Neural cell (in vitro differentiated cells): ENCODE results near the gene DOK7. TPM values are rescaled to one million over a fixed set of nuclear protein-coding genes. Genes with fewer than 3 reads are reported as not detected.

Source experiments
- H2AFZ ChIP-seq: fragments of 200-600, 300-800 bp; sonication (generic), shearing (Covaris generic); 2 replicates; pipeline ENCODE4 v1.6.0; 2014; ENCODE audit warnings: low read depth, mild to moderate bottlenecking, antibody characterized with exemption, low read length, moderate library complexity
- H3F3A ChIP-seq: fragments of 200-600 bp; shearing (Covaris generic); 2 replicates; pipeline ENCODE4 v1.6.1; 2016; ENCODE audit warnings: mild to moderate bottlenecking, moderate library complexity, mixed read lengths, antibody characterized with exemption, low read length; ENCODE audit not compliant: insufficient read depth, poor library complexity, severe bottlenecking
- H3K27ac ChIP-seq: fragments of 200-600, 300-800 bp; sonication (generic), shearing (Covaris generic); 2 replicates; pipeline ENCODE4 v1.5.1; 2014; ENCODE audit warnings: mild to moderate bottlenecking, low read length, moderate library complexity
- H3K27me3 ChIP-seq: fragments of 300-800, 200-600 bp; sonication (generic), shearing (Covaris generic); 2 replicates; pipeline ENCODE4 v1.6.0; 2014; ENCODE audit warnings: mild to moderate bottlenecking, low read depth, low read length, moderate library complexity; ENCODE audit not compliant: insufficient read depth
- H3K36me3 ChIP-seq: fragments of 300-800, 200-600 bp; sonication (generic), shearing (Covaris generic); 2 replicates; pipeline ENCODE4 v1.5.1; 2014; ENCODE audit warnings: mild to moderate bottlenecking, antibody characterized with exemption, low read length, moderate library complexity; ENCODE audit not compliant: insufficient read depth
- H3K4me2 ChIP-seq: fragments of 300-800, 200-600 bp; sonication (generic), shearing (Covaris generic); 2 replicates; pipeline ENCODE4 v1.6.0; 2014; ENCODE audit warnings: mild to moderate bottlenecking, low read length
- H3K4me3 ChIP-seq: fragments of 300-800, 200-600 bp; sonication (generic), shearing (Covaris generic); 2 replicates; pipeline ENCODE4 v1.5.1; 2014; ENCODE audit warnings: mild to moderate bottlenecking, low read length, moderate library complexity
- H3K79me2 ChIP-seq: fragments of 200-600 bp; shearing (Covaris generic); replicated peaks from 2 replicates; pipeline ENCODE4 v1.6.0; 2014; ENCODE audit warnings: mild to moderate bottlenecking, low read length, moderate library complexity; ENCODE audit not compliant: insufficient read depth
- H3K9ac ChIP-seq: fragments of 300-800, 200-600 bp; sonication (generic), shearing (Covaris generic); 2 replicates; pipeline ENCODE4 v1.6.1; 2016; ENCODE audit warnings: mild to moderate bottlenecking, low read length, mixed read lengths
- H3K9me2 ChIP-seq: fragments of 200-600 bp; shearing (Covaris generic); 2 replicates; pipeline ENCODE4 v1.6.1; 2016; ENCODE audit warnings: mild to moderate bottlenecking, low read length, mixed read lengths; ENCODE audit not compliant: insufficient read depth
- H3K9me3 ChIP-seq: fragments of 200-600, 300-800 bp; sonication (generic), shearing (Covaris generic); 2 replicates; pipeline ENCODE4 v1.6.1; 2016; ENCODE audit warnings: mild to moderate bottlenecking, mixed run types, low read length, moderate library complexity, mixed read lengths
- H4K20me1 ChIP-seq: fragments of 200-600 bp; shearing (Covaris generic); 2 replicates; pipeline ENCODE4 v1.6.1; 2016; ENCODE audit warnings: mild to moderate bottlenecking, mixed run types; ENCODE audit not compliant: insufficient read depth
- CTCF ChIP-seq: fragments of 450-650 bp; IDR thresholded peaks from 2 replicates; pipeline ENCODE4 v1.5.1; 2014; ENCODE audit warnings: antibody characterized with exemption, mild to moderate bottlenecking, moderate library complexity; ENCODE audit not compliant: poor library complexity, severe bottlenecking
- EP300 ChIP-seq: fragments of 450-650 bp; conservative IDR thresholded peaks from 2 replicates; pipeline ENCODE4 v1.6.1; 2014; ENCODE audit warnings: antibody characterized with exemption, mild to moderate bottlenecking, moderate library complexity; ENCODE audit not compliant: poor library complexity, severe bottlenecking
- EZH2 ChIP-seq: fragments of 200-600, 300-800 bp; shearing (Covaris generic), sonication (generic); IDR thresholded peaks from 2 replicates; pipeline ENCODE4 v1.6.1; 2014; ENCODE audit warnings: antibody characterized with exemption, low read length, borderline replicate concordance, mild to moderate bottlenecking; ENCODE audit not compliant: insufficient read depth, poor library complexity, severe bottlenecking
- MXI1 ChIP-seq: fragments of 450-650 bp; conservative IDR thresholded peaks from 2 replicates; pipeline ENCODE4 v1.6.1; 2014; ENCODE audit warnings: antibody characterized with exemption, mild to moderate bottlenecking; ENCODE audit not compliant: poor library complexity, severe bottlenecking
- POLR2AphosphoS5 ChIP-seq: IDR thresholded peaks from 2 replicates; pipeline ENCODE4 v1.6.1; 2012
- RAD21 ChIP-seq: fragments of 450-650 bp; conservative IDR thresholded peaks from 2 replicates; pipeline ENCODE4 v1.6.1; 2014; ENCODE audit warnings: antibody characterized with exemption, mild to moderate bottlenecking, moderate library complexity
- REST ChIP-seq: IDR thresholded peaks from 2 replicates; pipeline ENCODE4 v1.6.1; 2012; ENCODE audit warnings: borderline replicate concordance
- SMC3 ChIP-seq: fragments of 450-650 bp; conservative IDR thresholded peaks from 2 replicates; pipeline ENCODE4 v1.6.1; 2014; ENCODE audit warnings: antibody characterized with exemption, mild to moderate bottlenecking, moderate library complexity; ENCODE audit not compliant: poor library complexity
- TAF1 ChIP-seq: IDR thresholded peaks from 2 replicates; pipeline ENCODE4 v1.6.1; 2012; ENCODE audit warnings: low read depth
- polyA plus RNA-seq: library from polyadenylated mRNA; depleted of rRNA; stranded (reverse); fragments of >200 nt; gene quantifications from 2 replicates; pipeline ENCODE4 v1.2.3, GENCODE V29; 2014

DOK7 gene
- polyA plus RNA-seq, 1 donor from 2014 or later, result 0.66 TPM

GRCh38 chr4:3436798-3437581 lies 26.1 kb upstream of the DOK7 start:
- H2AFZ ChIP-seq, result no peak overlapping the region
- H3K36me3 ChIP-seq, result no peaks in the 10 kb centered on the region
- no peaks in the 10 kb centered on the region for H3K27me3 ChIP-seq
- H3K27ac ChIP-seq, result no peak overlapping the region
- no peak overlapping the region for H3K9ac ChIP-seq
- no peaks in the 10 kb centered on the region for H3F3A ChIP-seq
- no peaks in the 10 kb centered on the region for H3K9me2 ChIP-seq
- H3K79me2 ChIP-seq, result no peaks in the 10 kb centered on the region
- TF ChIP-seq CTCF, result no peak
- TF ChIP-seq SMC3, result no peak
- no peak for TF ChIP-seq EP300
- TF ChIP-seq RAD21, result no peak
- TF ChIP-seq MXI1, result no peak
- no peak for TF ChIP-seq TAF1
- TF ChIP-seq POLR2AphosphoS5, result no peak
- TF ChIP-seq REST, result no peak
- no peak for TF ChIP-seq EZH2
- no peaks in the 10 kb centered on the region for H3K9me3 ChIP-seq
- H3K4me3 ChIP-seq, result no peak overlapping the region
- no peak overlapping the region for H3K4me2 ChIP-seq
- no peaks in the 10 kb centered on the region for H4K20me1 ChIP-seq

GRCh38 chr4:3437582-3437936 lies 25.5 kb upstream of the DOK7 start:
- no peak overlapping the region for H2AFZ ChIP-seq
- H3K4me2 ChIP-seq, result no peak overlapping the region
- no peaks in the 10 kb centered on the region for H3K79me2 ChIP-seq
- no peaks in the 10 kb centered on the region for H3K36me3 ChIP-seq
- H3K4me3 ChIP-seq, result no peak overlapping the region
- no peak overlapping the region for H3K27ac ChIP-seq
- H3K9me3 ChIP-seq, result no peaks in the 10 kb centered on the region
- H3K9me2 ChIP-seq, result no peaks in the 10 kb centered on the region
- TF ChIP-seq EP300 (no peak), MXI1 (no peak), REST (no peak), RAD21 (no peak), POLR2AphosphoS5 (no peak), EZH2 (no peak), TAF1 (no peak), SMC3 (no peak), CTCF (no peak)
- no peaks in the 10 kb centered on the region for H3F3A ChIP-seq
- H3K27me3 ChIP-seq, result no peaks in the 10 kb centered on the region
- H3K9ac ChIP-seq, result no peak overlapping the region
- H4K20me1 ChIP-seq, result no peaks in the 10 kb centered on the region
